Choroid plexus epithelial cell (primary cell): ENCODE measurements around the gene OLFM4.

Experiments
- DNase-seq: peaks from one replicate; pipeline ENCODE4 v3.0.0-alpha.2; 2010; ENCODE audit warnings: low read depth
- H3K4me3 ChIP-seq: 2 replicates; pipeline ENCODE4 v1.5.1; 2011; ENCODE audit warnings: low read depth, mild to moderate bottlenecking, control low read depth, low read length, moderate library complexity
- TF ChIP-seq, protein P1 (sequence below): conservative IDR thresholded peaks from 2 replicates; pipeline ENCODE4 v1.5.1; 2011; ENCODE audit warnings: low read depth, mild to moderate bottlenecking, control low read depth, inconsistent platforms, low read length, moderate library complexity

Gene OLFM4

DNA sequence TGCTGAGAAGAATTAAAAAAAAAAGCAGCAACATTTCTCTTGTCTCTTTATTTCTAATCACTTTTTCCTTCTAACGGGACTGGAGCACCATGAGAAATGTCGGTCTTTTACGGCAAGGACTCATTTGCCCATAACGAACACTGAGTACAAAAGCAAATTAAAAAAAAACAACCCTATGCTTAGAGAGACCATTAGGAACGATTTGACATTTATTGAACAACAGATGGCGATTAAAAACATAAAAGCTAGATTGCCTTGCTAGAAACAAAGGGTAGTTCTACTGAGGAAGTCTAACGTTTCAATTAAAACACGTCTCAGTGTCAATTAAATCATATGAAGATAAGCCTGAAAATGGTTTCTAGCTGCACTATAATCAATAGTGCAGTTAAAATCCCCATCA, 51.1 kb downstream of the OLFM4 start:
- TF ChIP-seq, protein P1, sequence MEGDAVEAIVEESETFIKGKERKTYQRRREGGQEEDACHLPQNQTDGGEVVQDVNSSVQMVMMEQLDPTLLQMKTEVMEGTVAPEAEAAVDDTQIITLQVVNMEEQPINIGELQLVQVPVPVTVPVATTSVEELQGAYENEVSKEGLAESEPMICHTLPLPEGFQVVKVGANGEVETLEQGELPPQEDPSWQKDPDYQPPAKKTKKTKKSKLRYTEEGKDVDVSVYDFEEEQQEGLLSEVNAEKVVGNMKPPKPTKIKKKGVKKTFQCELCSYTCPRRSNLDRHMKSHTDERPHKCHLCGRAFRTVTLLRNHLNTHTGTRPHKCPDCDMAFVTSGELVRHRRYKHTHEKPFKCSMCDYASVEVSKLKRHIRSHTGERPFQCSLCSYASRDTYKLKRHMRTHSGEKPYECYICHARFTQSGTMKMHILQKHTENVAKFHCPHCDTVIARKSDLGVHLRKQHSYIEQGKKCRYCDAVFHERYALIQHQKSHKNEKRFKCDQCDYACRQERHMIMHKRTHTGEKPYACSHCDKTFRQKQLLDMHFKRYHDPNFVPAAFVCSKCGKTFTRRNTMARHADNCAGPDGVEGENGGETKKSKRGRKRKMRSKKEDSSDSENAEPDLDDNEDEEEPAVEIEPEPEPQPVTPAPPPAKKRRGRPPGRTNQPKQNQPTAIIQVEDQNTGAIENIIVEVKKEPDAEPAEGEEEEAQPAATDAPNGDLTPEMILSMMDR = no peak
- no peak overlapping the region for H3K4me3 ChIP-seq
- DNase-seq = no peak

DNA sequence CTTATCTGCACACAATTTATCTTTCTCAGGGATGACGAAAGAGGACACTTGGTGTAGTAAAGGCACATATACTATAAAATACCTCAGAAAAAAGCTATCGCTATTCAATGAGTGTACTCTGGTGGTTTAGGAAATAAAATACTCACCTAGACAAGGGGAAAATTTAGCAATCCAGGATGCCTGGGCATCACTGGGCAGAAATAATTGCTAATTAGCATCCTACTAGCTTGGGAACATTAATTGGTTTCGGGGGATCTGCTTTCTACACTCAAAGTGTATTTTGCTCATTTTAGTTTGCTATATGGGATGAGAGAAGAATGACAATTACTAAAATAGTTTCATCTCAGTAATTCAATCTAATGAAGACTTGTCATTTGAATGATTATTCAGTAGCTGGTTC, 60.3 kb downstream of the OLFM4 start:
- no peak for DNase-seq
- H3K4me3 ChIP-seq = no peak overlapping the region
- TF ChIP-seq, protein P1 = no peak

DNA sequence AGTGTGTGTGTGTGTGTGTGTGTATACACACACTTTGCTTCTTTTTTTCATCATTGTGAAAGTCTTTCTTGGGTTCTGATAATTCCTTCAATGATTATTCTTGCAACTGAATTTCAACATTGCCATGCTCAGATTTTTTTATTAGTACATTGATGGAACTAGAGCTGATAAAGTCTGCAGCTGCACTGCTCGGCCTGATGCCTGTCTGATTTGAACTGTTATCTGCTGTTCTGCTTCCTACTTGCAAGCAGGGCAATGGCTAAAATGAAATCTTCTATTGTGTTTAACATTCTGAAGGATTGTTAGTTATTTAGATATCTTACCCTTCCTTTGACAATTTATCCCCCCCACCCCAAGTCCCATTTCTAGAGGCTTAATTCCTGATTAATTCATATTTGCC, 61.3 kb downstream of the OLFM4 start:
- no peak overlapping the region for H3K4me3 ChIP-seq
- no peak for DNase-seq
- TF ChIP-seq, protein P1 = no peak

DNA sequence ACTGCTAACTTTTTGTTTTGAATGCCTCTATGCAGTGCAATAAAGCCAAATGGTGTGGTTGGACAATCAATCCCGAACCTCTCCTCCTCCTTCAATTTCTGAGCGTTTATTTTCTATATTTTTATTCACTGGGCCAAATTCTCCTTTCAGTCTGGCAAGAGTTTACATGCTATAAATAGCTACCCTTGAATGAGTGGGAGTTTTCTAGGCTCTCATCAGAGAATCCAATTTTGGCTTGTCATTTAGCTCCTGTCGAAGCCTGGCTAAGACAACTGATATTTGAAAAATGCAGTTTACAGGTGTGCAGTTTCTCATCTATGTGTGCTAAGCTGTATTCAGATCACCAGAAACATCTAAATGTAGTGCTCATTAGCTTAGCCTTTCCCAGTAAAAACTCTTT, 61.8 kb downstream of the OLFM4 start:
- no peak for DNase-seq
- no peak overlapping the region for H3K4me3 ChIP-seq
- TF ChIP-seq, protein P1 = no peak

DNA sequence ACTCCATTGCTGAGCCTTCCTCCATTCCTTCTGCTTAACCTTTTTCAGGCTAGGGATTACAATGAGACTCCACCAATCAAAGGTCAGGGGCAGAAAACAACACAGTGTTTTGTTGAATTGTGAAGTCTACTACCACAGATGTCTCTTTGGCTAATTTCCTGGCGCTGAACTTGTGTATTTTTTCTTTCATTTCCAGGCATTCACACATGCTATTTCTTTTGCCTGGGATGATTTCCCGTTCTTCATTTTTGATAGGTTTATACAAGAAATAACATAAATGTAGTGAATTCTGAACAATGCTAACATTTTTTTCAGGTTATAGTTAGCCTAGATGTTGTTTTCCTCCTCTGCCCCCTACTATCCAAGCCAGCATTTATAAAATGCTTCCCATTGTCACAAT, 64.3 kb downstream of the OLFM4 start:
- H3K4me3 ChIP-seq = no peak overlapping the region
- no peak for DNase-seq
- TF ChIP-seq, protein P1 = no peak

DNA sequence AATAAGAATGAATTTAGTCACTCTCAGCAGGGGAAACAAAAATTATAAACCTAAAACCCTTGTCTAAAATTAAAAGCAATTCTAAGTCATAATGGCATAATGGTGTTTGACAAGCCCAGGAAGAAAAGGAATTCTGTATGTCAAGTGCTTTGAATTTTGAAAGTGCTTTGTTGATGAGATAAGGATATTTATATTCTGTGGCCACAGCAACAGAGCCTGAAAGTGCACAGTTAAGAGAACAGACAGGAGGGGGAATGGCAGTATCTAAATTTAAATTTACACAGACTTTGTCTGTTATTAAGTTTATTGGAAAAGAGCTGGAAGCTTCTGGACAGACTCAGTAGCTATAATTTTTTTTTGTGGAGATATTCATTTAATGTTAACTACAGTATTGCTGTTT, 69.8 kb downstream of the OLFM4 start:
- DNase-seq = no peak
- no peak overlapping the region for H3K4me3 ChIP-seq
- TF ChIP-seq, protein P1 = no peak

DNA sequence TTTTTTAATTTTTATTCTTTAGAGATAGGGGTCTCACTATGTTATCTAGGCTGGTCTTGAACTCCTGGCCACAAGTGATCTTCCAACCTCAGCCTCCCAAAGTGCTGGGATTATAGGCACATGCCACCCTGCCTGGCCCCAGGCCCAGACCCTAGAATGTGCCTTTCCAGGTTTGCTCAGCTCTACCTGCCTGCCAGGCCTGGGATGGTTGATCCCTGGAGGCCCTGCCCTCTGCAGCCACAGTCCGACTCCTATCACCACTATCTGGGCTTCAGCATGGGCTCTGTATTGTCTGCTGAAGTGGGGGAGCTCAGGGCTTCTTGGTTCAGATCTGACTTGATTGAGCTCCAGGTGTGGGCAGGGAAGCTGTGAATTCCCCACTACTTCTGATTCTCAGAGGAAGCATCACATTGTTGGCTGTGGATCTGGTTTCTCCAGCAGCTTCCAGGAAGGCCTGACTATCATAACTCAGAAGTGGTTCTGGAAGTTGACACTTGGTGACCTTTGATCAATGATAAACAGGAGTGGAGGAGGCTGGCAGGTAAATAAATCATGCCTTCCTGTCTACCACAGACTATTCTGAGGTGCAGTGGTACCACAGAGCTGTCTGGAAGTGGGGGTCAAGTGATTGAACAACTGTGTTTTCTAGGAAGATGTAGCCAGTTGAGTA, 71.9 kb downstream of the OLFM4 start:
- TF ChIP-seq, protein P1 = no peak
- no peak overlapping the region for H3K4me3 ChIP-seq
- no peak for DNase-seq
